ENCODE data around the gene SIRPB2.

DNA sequence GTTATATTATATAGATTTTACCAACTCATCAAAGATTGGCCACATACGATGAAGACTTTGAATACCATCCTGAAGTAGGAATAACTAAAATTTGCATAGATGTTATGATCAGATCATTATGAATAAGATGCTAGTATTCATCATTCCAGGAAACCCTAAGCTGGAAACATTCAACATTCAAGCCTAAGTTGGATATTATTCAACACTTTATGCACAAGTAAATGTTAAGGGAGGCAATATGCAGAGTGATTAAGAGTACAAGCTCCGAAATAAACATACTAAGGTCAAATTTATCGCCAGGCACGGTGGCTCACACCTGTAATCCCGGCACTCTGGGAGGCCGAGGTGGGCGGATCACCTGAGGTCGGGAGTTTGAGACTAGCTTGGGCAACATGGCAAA lies 55.0 kb downstream of the SIRPB2 start:
- TF ChIP-seq, protein P1, sequence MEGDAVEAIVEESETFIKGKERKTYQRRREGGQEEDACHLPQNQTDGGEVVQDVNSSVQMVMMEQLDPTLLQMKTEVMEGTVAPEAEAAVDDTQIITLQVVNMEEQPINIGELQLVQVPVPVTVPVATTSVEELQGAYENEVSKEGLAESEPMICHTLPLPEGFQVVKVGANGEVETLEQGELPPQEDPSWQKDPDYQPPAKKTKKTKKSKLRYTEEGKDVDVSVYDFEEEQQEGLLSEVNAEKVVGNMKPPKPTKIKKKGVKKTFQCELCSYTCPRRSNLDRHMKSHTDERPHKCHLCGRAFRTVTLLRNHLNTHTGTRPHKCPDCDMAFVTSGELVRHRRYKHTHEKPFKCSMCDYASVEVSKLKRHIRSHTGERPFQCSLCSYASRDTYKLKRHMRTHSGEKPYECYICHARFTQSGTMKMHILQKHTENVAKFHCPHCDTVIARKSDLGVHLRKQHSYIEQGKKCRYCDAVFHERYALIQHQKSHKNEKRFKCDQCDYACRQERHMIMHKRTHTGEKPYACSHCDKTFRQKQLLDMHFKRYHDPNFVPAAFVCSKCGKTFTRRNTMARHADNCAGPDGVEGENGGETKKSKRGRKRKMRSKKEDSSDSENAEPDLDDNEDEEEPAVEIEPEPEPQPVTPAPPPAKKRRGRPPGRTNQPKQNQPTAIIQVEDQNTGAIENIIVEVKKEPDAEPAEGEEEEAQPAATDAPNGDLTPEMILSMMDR (IDR thresholded peaks at IDR 0.05; ENCODE audit: insufficient read depth, low read length) = no peak
- TF ChIP-seq REST (IDR thresholded peaks at IDR 0.05; ENCODE audit: insufficient replicate concordance, low read depth) = no peak
